ENCODE measurements around the gene MED15.
A peak's percentile ranks its signal among the peaks of the same experiment; 100 is the strongest.
"Not testable (repeated sequence)": the region's sequence is repeated elsewhere in the genome, so short reads cannot be mapped to it uniquely, and the experiment has no call there.

Gene MED15

DNA sequence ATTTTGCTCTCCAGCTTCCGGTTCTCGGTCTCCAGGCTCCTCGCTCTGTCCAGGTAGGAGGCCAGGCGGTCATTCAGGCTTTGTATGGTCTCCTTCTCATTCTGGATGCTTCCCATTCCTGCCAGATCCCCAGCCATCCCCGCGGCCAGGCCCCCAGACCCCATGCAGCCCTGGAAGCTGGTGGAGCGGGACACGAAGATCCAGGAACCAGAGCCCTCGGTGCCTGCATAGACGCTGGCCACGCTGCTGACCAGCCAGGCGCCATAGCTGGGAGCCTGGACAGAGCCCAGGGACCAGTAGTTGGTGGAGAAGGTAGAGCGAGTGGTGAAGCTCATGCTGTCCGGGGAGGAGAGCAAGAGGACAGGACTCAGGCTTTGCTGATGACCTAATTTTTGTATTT, 23.6 kb upstream of the MED15 start:
- DNase-seq: no peak

GRCh38 chr22:20484948-20485683, 22.3 kb upstream of the MED15 start:
- no peak for DNase-seq

DNA sequence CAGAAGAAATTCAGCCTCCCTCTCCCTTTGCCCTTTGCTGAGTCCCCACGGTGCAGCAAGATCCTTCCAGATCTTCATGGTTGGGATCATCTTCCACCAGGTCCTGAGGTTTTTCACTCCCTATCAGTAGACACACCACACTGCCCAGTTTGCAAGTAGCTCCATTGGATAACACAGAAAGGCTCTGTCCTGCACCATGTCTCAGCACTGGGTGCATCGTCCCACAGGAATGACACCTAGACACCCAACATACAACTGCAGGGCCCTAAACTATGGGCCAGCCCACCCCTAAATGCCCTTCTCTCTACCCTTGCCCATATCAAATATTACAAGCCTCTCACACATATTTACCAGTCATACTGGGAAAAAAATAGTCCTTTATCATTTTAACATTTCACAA, 21.2 kb upstream of the MED15 start:
- no peak for DNase-seq

GRCh38 chr22:20487715-20488114, 19.7 kb upstream of the MED15 start:
- DNase-seq: no peak

- no peak for DNase-seq
Measured at GRCh38 chr22:20488946-20489345, 18.5 kb upstream of the MED15 start.

DNA sequence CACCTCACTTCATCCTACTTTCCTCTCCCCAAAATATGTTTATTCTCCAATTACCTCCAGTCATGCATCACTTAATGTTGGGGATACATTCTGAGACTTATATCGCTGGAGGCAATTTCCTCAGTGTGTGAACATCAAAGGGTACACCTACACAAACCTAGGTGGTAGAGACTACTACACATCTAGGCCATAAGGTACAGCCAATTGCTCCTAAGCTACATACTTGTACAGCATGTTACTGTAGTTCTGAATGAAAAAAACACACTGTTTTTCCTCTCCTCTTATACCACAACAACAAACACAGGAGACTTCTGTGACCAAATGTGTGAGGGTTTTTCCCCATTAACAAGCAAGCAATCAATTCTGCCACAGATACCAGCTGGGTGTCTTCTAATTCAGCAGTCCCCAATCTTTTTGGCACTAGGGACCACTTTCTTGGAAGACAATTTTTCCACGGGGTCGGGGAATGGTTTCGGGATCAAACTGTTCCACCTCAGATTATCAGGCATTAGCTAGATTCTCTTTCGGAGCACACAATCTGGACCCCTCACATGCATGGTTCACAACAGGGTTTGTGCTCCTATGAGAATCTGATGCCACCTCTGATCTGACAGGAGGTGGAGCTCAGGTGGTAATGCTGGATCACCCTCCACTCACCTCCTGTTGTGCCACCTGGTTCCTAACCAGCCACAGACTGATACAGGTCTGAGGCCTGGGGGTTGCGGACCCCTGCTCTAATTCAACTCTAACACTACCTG, 17.0 kb upstream of the MED15 start:
- no peak for DNase-seq

GRCh38 chr22:20490941-20491307, 16.5 kb upstream of the MED15 start:
- DNase-seq: no peak

DNA sequence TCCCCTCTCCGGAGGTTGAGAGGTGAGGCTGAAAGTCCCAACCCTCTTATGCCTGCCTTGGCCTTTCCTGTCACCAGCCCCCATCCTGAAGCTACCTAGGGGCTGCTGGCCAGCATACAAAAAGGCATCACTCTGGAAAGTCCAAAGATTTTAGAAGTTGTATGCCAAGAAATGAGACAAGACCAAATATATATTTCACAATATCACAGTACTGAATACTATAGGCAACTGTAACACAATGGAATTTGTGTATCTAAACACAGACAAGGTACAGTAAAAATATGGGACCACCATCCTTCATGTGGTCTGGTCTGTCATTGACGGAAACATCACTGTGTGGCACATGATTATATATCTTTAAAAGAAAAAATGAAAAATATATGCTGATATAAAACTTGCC, 16.1 kb upstream of the MED15 start:
- no peak for DNase-seq

DNA sequence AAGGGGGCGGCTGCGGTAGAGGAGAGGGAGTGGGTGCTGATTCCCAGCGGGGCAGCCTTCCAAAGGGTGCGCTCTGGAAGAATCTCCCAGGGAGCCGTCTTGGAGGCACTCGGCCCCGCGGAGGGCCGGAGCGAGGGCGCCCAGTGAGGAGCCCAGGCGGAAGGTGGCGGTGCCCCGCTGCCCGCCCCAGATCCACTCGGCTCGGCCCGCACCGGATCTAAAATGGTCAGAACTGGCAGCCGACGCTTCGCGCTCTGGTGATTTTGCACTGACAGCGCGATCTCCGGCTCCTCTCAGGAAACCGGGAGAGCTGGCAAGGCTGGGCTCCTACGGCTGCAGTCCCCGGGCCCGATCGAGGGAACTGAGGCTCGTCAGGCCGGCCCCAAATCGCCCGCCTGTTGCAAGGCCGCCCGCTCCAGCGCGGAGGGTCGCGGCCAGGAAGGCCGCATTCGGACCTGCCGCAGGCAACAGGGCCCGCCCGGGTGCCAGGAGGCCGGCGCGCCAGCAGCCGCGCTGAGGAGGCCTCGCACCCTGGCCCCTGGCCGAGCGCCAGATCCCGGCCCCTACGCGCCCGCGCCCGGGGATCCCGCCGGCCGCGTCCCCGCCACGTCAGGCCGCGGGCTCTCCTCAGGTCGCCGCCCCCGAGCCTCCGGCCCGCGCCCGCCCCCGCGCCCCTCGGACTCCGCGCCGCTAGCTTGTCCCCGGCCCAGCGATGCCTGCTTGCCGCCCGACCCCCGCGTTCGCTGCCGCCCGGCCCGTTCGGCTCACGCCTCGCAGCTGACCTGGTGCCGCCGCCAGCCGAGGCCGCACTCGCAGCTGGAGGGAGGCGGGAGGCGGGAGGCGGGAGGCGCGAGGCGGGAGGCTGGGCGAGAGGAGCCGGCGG, 12.2 kb upstream of the MED15 start, which contains the start of gene KLHL22:
KLHL22 (minus strand) TSS at position 818 of the 883 bp plus-strand sequence. CDS start 6,584 bp downstream, outside the sequence.
- peak in 1 of 2 donors; percentile 24 for DNase-seq

GRCh38 chr22:20495861-20496681, 11.3 kb upstream of the MED15 start:
- DNase-seq: peak; percentile 92 to 93

GRCh38 chr22:20497426-20497825, 10.0 kb upstream of the MED15 start:
- DNase-seq: no peak

GRCh38 chr22:20498913-20499312, 8.5 kb upstream of the MED15 start:
- DNase-seq: no peak

GRCh38 chr22:20499769-20500168, 7.6 kb upstream of the MED15 start:
- DNase-seq: no peak

DNA sequence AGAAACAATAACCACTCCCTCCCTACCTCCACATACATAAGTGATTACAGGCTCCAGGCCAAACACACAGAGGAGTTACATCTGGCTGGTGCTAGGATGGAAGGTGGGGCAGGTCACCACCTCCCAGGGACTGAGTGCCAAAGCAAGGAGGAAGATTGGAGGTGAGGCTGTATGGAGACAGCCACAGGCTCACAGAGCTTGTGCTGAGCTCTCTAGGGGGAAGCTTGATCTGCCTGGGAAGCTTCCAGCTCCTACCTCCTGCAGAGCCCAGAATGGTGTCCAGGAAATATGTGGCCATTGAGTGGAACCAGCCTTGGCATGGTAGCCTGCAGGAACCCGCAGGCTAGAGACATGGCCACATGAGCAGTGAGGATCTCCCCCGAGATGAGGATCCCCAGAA, 3.6 kb upstream of the MED15 start:
- no peak for DNase-seq

DNA sequence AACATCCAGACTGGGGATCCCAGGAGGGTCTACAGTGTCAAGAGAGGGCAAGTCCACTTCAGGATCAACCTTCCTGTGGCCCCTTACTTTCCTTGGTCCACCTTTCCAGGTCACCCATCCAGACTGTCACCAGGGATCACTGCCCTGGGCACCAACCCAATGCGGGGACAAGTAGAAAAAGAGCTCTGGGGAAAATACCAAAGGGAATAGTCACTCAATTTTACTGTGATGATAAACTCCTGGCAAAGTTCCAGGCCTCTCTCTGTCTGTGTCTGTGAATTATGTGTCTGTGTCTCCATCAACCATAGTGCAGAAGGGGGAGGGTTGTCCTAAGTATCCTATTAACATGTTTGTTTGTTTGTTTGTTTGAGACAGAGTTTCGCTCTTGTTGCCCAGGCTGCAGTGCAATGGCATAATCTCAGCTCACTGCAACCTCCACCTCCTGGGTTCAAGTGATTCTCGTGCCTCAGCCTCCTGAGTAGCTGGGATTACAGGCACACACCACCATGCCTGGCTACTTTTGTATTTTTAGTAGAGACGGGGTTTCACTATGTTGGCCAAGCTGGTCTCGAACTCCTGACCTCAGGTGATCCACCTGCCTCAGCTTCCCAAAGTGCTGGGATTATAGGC, 3.0 kb upstream of the MED15 start:
- not testable (repeated sequence) for DNase-seq

- DNase-seq: no peak
Measured at GRCh38 chr22:20506543-20507252, 712 bp upstream of the MED15 start.

DNA sequence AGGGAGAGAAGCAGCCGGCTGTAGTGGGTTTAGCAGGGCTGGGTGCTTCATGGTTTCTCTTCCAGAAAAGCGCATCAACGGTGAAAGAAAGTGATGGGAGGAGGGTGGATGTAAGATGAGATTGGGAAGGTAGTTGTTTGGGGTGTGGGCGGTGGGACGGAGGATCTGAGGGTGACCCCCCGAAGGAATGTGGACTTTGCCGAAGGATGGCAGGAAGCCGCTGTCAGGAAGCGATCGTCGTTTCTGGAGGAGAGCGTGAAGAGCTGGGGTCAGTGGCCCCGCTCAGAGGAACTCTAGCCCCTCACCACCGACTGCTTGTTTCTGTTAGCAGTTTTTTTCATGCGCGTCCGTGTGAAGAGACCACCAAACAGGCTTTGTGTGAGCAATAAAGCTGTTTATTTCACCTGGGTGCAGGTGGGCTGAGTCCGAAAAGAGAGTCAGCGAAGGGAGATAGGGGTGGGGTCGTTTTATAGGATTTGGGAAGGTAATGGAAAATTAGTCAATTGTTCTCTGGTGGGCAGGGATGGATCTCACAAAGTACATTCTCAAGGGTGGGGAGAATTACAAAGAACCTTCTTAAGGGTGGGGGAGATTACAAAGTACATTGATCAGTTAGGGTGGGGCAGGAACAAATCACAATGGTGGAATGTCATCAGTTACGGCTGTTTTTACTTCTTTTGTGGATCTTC, 801 bp downstream of the MED15 start:
- not testable (repeated sequence) for DNase-seq

GRCh38 chr22:20508815-20509271, 1.4 kb downstream of the MED15 start:
- DNase-seq: no peak

DNA sequence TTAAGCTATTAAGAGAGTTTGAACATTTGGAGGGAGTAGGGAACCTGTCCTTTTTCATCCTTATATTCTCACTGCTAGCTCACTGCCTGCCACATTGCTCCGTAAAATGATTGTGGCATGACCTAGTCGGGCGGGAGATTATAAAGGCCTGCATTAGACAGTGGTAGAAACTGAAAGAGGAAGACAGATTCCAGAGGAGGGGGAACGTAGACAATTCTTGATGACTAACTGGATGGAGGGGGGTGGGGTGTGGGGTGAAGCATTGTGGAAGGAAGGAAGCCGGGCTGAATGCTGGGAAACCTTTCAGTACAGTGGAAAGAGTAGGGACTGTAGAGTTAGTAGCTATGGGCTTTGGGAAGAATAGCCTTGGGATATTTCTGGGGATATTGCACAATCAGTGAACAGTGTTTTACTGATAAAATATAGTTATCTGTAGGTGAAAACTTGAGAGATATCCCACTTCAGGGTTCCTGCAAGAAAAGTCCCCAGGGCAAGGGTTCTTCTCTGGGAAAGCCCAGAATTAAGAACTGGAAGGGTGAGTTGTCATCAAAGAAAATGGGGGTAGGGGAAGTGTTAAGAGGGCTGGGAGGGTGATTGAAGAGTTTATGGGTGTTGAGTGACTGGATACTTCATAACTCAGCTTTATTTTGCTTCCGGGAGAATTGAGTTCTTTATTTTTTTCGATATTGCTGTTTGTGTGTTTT, 2.1 kb downstream of the MED15 start:
- DNase-seq: peak; percentile 62 to 67
